ENCODE data around the gene SHANK2. TPM values are rescaled to one million over a fixed set of nuclear protein-coding genes. Genes with fewer than 3 reads are reported as not detected.

Gene SHANK2
- total RNA-seq, 1 experiment from 2014 or later: 23.8 TPM

GRCh38 chr11:71227058-71227659 lies 25.2 kb downstream of the SHANK2 start:
- Histone ChIP-seq H3K14ac (ENCODE audit: insufficient read depth, low read length) (no peak overlapping the region), H3T11ph (ENCODE audit: low read length) (no peak overlapping the region), H3K4me2 (ENCODE audit: insufficient read depth, insufficient read length, low read length) (no peak overlapping the region), H3K9ac (ENCODE audit: extremely low read depth, insufficient read length, low read length) (no peak overlapping the region), H3K18ac (ENCODE audit: insufficient read length, low read depth, low read length) (no peak overlapping the region), H4K20me1 (ENCODE audit: control insufficient read depth, insufficient read depth, insufficient read length) (no peaks in the 10 kb centered on the region), H3K4me1 (ENCODE audit: insufficient read depth, low read length) (peaks cover 2% of the 10 kb centered on the region; the same call in 1 of the 2 replicates), H2AFZ (ENCODE audit: low read length) (no peak overlapping the region), H3K79me2 (ENCODE audit: insufficient read depth, low read length) (peaks cover 6% of the 10 kb centered on the region; the same call in 1 of the 2 replicates), H4K5ac (ENCODE audit: insufficient read length, low read depth, low read length) (no peak overlapping the region), H2BK15ac (ENCODE audit: low read depth, low read length) (no peak overlapping the region), H3K23me2 (ENCODE audit: insufficient read length, low read depth, low read length, poor library complexity, severe bottlenecking) (no peaks in the 10 kb centered on the region), H2AK5ac (ENCODE audit: insufficient read length, low read length) (no peak overlapping the region), H2BK120ac (ENCODE audit: low read depth, low read length, poor library complexity, severe bottlenecking) (no peak overlapping the region), H3K4ac (ENCODE audit: low read depth, low read length) (no peak overlapping the region), H3K27ac (ENCODE audit: insufficient read length, low read depth, low read length) (no peak overlapping the region), H3K9me3 (ENCODE audit: control insufficient read depth, low read depth, low read length) (no peaks in the 10 kb centered on the region), H4K91ac (ENCODE audit: insufficient read length, low read depth, low read length) (no peak overlapping the region), H3K56ac (ENCODE audit: insufficient read length, low read depth, low read length) (no peak overlapping the region), H3K23ac (ENCODE audit: insufficient read length, low read depth, low read length) (no peak overlapping the region), H4K8ac (replicated peaks; ENCODE audit: insufficient read length, low read depth, low read length) (no peak overlapping the region), H3K27me3 (ENCODE audit: insufficient read depth, low read length) (no peaks in the 10 kb centered on the region), H2BK20ac (ENCODE audit: low read depth, low read length, poor library complexity, severe bottlenecking) (no peak overlapping the region), H3K79me1 (ENCODE audit: insufficient read depth, low read depth, low read length, poor library complexity, severe bottlenecking) (peaks cover 8% of the 10 kb centered on the region), H2BK12ac (ENCODE audit: insufficient read length, low read depth, low read length) (no peak overlapping the region), H2BK5ac (ENCODE audit: insufficient read length, low read length) (no peak overlapping the region)
- peaks cover 24 to 26% of the 10 kb centered on the region in 2 experiments for H3K9me3 Mint-ChIP-seq
- no peaks in the 10 kb centered on the region for H3K27me3 Mint-ChIP-seq (ENCODE audit: low read depth)
- H3K27ac Mint-ChIP-seq: no peak overlapping the region
- H3K4me1 Mint-ChIP-seq: peaks cover 2 to 4% of the 10 kb centered on the region in 2 experiments; a peak in 3 of 4 replicates
- no peak for TF ChIP-seq CTCF (conservative IDR thresholded peaks at IDR 0.05)
- peaks cover 40 to 57% (median 43%) of the 10 kb centered on the region in 3 experiments for H3K36me3 Mint-ChIP-seq (ENCODE audit: insufficient read depth in 1 of 3, low read depth in 3 of 3)
- no peak for DNase-seq
- H3K4me3 Mint-ChIP-seq: no peak overlapping the region
- no CpG with 5 or more reads among the region's 1 CpG for WGBS (ENCODE audit: extremely low coverage, insufficient read length, low lambda C conversion rate)

Measured in H9 (cell line).